H1 (cell line): ENCODE data around the gene PIGL. TPM values are rescaled to one million over a fixed set of nuclear protein-coding genes. Genes with fewer than 3 reads are reported as not detected.

Experiments
- CBX5 ChIP-seq: fragments of 300-800, 300-1000 bp; sonication (generic); IDR thresholded peaks from 2 replicates; pipeline ENCODE4 v1.7.1; 2016; ENCODE audit warnings: antibody characterized with exemption, low read length, low read depth
- CEBPB ChIP-seq: IDR thresholded peaks from 2 replicates; pipeline ENCODE4 v1.6.1; 2012; ENCODE audit warnings: low read depth, low read length
- CTBP2 ChIP-seq: IDR thresholded peaks from 2 replicates; pipeline ENCODE4 v1.7.0; 2011; ENCODE audit warnings: borderline replicate concordance, mild to moderate bottlenecking, moderate library complexity, mixed read lengths, low read length; ENCODE audit not compliant: insufficient read depth, insufficient read length
- RFX5 ChIP-seq: IDR thresholded peaks from 2 replicates; pipeline ENCODE4 v1.6.1; 2011; ENCODE audit warnings: low read depth, low read length, improper control_type of control experiment, borderline replicate concordance
- RXRA ChIP-seq: IDR thresholded peaks from 2 replicates; pipeline ENCODE4 v1.6.1; 2011; ENCODE audit warnings: low read depth, mild to moderate bottlenecking, low read length, moderate library complexity; ENCODE audit not compliant: insufficient read depth
- TAF1 ChIP-seq: IDR thresholded peaks from 2 replicates; pipeline ENCODE4 v1.6.1; 2011; ENCODE audit warnings: mild to moderate bottlenecking, low read depth, low read length
- TAF7 ChIP-seq: optimal IDR thresholded peaks from 2 replicates; pipeline ENCODE3; 2011; ENCODE audit warnings: low read depth, mild to moderate bottlenecking, inconsistent platforms, low read length, moderate library complexity, borderline replicate concordance
- YY1 ChIP-seq: IDR thresholded peaks from 2 replicates; pipeline ENCODE4 v1.6.1; 2011; ENCODE audit warnings: low read depth, mild to moderate bottlenecking, low read length
- polyA plus RNA-seq, 7 experiments: library from polyadenylated mRNA; depleted of rRNA in 3 of 7; stranded (reverse) in 5 of 7; unstranded in 2 of 7; fragments of >200 nt in 5 of 7; fragments of 200-250 nt in 2 of 7; gene quantifications; 1 replicate in 5 of 7; 2 replicates in 1 of 7; 4 replicates in 1 of 7; pipeline versions ENCODE4 v1.2.1 to v1.2.3, GENCODE V29; 2011 to 2013; ENCODE audit warnings: missing spikeins in 2 of 7, mixed read lengths in 2 of 7
- total RNA-seq: library from RNA; stranded (reverse); fragmentation: NEBNext Ultra II Directional; extraction: Animal tissue kit (Norgen Biotek cat#: 25700); gene quantifications from 2 replicates; pipeline ENCODE4 v1.2.1, GENCODE V29; 2021
- TF ChIP-seq, protein P1 (sequence below): fragments of 300-600 bp; sonication (generic); IDR thresholded peaks from 2 replicates; pipeline ENCODE4 v1.7.1; 2012; ENCODE audit warnings: low read length, moderate library complexity, mild to moderate bottlenecking, inconsistent platforms; ENCODE audit not compliant: insufficient replicate concordance
- TF ChIP-seq, protein P2 (sequence below): IDR thresholded peaks from 2 replicates; pipeline ENCODE4 v1.6.1; 2011; ENCODE audit warnings: low read depth, mild to moderate bottlenecking, low read length; ENCODE audit not compliant: insufficient read depth
- TF ChIP-seq, protein P3 (sequence below): IDR thresholded peaks from 2 replicates; pipeline ENCODE4 v1.6.1; 2012; ENCODE audit warnings: inconsistent platforms

Gene PIGL
- total and polyA plus RNA-seq, 2 of the 8 experiments (the other 6 are each of a cell fraction or from before 2014, with no cell fraction given), result 28.4 to 30.8 TPM

DNA sequence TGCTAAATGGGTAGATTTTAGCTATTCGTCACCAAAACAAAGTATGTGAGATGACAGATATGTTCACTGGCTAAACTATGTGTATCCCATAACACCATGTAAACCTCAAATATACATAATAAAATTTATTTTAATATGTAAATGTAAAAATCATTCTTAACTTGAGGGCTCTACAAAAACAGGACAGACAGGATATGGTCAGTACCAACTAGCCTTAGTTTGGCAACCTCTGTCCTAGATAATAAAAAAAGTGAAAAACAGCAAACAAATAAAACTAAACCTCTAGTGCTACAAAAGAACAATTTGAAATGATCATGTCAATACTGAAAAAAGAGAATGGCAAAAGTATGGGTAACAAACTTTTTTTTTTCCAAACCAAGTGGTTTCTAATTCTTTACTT, 35.4 kb upstream of the PIGL start (continued):
- TF ChIP-seq, protein P1, sequence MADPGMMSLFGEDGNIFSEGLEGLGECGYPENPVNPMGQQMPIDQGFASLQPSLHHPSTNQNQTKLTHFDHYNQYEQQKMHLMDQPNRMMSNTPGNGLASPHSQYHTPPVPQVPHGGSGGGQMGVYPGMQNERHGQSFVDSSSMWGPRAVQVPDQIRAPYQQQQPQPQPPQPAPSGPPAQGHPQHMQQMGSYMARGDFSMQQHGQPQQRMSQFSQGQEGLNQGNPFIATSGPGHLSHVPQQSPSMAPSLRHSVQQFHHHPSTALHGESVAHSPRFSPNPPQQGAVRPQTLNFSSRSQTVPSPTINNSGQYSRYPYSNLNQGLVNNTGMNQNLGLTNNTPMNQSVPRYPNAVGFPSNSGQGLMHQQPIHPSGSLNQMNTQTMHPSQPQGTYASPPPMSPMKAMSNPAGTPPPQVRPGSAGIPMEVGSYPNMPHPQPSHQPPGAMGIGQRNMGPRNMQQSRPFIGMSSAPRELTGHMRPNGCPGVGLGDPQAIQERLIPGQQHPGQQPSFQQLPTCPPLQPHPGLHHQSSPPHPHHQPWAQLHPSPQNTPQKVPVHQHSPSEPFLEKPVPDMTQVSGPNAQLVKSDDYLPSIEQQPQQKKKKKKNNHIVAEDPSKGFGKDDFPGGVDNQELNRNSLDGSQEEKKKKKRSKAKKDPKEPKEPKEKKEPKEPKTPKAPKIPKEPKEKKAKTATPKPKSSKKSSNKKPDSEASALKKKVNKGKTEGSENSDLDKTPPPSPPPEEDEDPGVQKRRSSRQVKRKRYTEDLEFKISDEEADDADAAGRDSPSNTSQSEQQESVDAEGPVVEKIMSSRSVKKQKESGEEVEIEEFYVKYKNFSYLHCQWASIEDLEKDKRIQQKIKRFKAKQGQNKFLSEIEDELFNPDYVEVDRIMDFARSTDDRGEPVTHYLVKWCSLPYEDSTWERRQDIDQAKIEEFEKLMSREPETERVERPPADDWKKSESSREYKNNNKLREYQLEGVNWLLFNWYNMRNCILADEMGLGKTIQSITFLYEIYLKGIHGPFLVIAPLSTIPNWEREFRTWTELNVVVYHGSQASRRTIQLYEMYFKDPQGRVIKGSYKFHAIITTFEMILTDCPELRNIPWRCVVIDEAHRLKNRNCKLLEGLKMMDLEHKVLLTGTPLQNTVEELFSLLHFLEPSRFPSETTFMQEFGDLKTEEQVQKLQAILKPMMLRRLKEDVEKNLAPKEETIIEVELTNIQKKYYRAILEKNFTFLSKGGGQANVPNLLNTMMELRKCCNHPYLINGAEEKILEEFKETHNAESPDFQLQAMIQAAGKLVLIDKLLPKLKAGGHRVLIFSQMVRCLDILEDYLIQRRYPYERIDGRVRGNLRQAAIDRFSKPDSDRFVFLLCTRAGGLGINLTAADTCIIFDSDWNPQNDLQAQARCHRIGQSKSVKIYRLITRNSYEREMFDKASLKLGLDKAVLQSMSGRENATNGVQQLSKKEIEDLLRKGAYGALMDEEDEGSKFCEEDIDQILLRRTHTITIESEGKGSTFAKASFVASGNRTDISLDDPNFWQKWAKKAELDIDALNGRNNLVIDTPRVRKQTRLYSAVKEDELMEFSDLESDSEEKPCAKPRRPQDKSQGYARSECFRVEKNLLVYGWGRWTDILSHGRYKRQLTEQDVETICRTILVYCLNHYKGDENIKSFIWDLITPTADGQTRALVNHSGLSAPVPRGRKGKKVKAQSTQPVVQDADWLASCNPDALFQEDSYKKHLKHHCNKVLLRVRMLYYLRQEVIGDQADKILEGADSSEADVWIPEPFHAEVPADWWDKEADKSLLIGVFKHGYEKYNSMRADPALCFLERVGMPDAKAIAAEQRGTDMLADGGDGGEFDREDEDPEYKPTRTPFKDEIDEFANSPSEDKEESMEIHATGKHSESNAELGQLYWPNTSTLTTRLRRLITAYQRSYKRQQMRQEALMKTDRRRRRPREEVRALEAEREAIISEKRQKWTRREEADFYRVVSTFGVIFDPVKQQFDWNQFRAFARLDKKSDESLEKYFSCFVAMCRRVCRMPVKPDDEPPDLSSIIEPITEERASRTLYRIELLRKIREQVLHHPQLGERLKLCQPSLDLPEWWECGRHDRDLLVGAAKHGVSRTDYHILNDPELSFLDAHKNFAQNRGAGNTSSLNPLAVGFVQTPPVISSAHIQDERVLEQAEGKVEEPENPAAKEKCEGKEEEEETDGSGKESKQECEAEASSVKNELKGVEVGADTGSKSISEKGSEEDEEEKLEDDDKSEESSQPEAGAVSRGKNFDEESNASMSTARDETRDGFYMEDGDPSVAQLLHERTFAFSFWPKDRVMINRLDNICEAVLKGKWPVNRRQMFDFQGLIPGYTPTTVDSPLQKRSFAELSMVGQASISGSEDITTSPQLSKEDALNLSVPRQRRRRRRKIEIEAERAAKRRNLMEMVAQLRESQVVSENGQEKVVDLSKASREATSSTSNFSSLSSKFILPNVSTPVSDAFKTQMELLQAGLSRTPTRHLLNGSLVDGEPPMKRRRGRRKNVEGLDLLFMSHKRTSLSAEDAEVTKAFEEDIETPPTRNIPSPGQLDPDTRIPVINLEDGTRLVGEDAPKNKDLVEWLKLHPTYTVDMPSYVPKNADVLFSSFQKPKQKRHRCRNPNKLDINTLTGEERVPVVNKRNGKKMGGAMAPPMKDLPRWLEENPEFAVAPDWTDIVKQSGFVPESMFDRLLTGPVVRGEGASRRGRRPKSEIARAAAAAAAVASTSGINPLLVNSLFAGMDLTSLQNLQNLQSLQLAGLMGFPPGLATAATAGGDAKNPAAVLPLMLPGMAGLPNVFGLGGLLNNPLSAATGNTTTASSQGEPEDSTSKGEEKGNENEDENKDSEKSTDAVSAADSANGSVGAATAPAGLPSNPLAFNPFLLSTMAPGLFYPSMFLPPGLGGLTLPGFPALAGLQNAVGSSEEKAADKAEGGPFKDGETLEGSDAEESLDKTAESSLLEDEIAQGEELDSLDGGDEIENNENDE, result no peak
- TF ChIP-seq TAF1 (no peak), YY1 (no peak), RFX5 (no peak), CBX5 (no peak), TAF7 (no peak), RXRA (no peak), CTBP2 (no peak), CEBPB (no peak)
- TF ChIP-seq, protein P2, sequence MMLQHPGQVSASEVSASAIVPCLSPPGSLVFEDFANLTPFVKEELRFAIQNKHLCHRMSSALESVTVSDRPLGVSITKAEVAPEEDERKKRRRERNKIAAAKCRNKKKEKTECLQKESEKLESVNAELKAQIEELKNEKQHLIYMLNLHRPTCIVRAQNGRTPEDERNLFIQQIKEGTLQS, result no peak
- TF ChIP-seq, protein P3, sequence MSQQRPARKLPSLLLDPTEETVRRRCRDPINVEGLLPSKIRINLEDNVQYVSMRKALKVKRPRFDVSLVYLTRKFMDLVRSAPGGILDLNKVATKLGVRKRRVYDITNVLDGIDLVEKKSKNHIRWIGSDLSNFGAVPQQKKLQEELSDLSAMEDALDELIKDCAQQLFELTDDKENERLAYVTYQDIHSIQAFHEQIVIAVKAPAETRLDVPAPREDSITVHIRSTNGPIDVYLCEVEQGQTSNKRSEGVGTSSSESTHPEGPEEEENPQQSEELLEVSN, result no peak
